GM12864 (cell line): ENCODE data around the gene NUCB2.

ENCODE experiments used
- DNase-seq: peaks from one replicate; pipeline ENCODE4 v3.0.0-alpha.2; 2011; ENCODE audit warnings: low read depth
- H3K4me3 ChIP-seq: 2 replicates; pipeline ENCODE4 v1.5.1; 2011; ENCODE audit warnings: mild to moderate bottlenecking, low read depth, low read length, control low read depth
- CTCF ChIP-seq: IDR thresholded peaks from 2 replicates; pipeline ENCODE4 v1.5.1; 2011; ENCODE audit warnings: low read depth, mild to moderate bottlenecking, moderate library complexity, low read length, control low read depth, inconsistent platforms; ENCODE audit errors: missing control alignments

The NUCB2 gene

GRCh38 chr11:17333799-17334586 is 57.5 kb downstream of the NUCB2 start:
- H3K4me3 ChIP-seq = no peak overlapping the region
- no peak for TF ChIP-seq CTCF
- DNase-seq = no peak

GRCh38 chr11:17343257-17343656 is 66.7 kb downstream of the NUCB2 start:
- no peak for TF ChIP-seq CTCF
- DNase-seq = no peak
- no peak overlapping the region for H3K4me3 ChIP-seq

- no peak for DNase-seq
- H3K4me3 ChIP-seq = no peak overlapping the region
- no peak for TF ChIP-seq CTCF
These were observed 67.4 kb downstream of the NUCB2 start for GRCh38 chr11:17343907-17344306.

- no peak for TF ChIP-seq CTCF
- no peak overlapping the region for H3K4me3 ChIP-seq
These were observed 71.1 kb downstream of the NUCB2 start for GRCh38 chr11:17347676-17348075.

GRCh38 chr11:17350455-17351171 is 74.1 kb downstream of the NUCB2 start:
- H3K4me3 ChIP-seq = no peak overlapping the region
- no peak for TF ChIP-seq CTCF
- DNase-seq = no peak

More at GRCh38 chr11:17347676-17348075, 71.1 kb downstream of the NUCB2 start:
- no peak for DNase-seq

GRCh38 chr11:17351172-17351509 is 74.6 kb downstream of the NUCB2 start:
- peak overlapping the region; percentile 65 for H3K4me3 ChIP-seq
- TF ChIP-seq CTCF = peak; percentile 7

More at GRCh38 chr11:17351172-17351509, 74.6 kb downstream of the NUCB2 start:
- no peak for DNase-seq
